ENCODE results near the gene SH3BP4.

SH3BP4 gene

DNA sequence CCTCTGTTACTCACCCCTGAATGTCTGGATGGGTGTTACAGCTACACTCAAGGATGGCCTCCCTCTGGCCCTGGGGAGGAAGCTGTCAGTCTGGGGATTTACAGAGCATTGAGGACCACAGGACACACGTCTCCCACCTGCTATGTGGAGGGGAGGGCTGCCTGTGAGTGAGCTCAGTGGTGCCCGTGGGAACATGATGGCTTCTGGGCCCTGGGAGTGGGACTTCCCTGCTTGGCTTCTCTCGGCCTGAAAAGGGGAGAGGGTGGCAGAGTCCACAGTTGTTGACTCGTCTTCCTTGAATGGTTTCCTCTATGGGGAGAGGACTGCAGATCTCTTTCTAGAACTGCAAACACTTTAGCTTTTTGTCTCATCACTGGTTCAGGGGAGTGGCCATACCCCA lies 79.1 kb downstream of the SH3BP4 start:
- Histone ChIP-seq H3K9me3 (ENCODE audit: low read depth, low read length) (no peaks in the 10 kb centered on the region), H3K27ac (no peak overlapping the region), H3K4me3 (no peak overlapping the region), H3K9ac (ENCODE audit: insufficient read length) (no peak overlapping the region), H3K36me3 (ENCODE audit: insufficient read depth, low read length) (peaks cover 3% of the 10 kb centered on the region; the same call in 1 of the 2 replicates)
- TF ChIP-seq FOXP2 (optimal IDR thresholded peaks at IDR 0.05; ENCODE audit: control extremely low read depth, extremely low read length, insufficient read depth) (no peak), POLR2AphosphoS5 (IDR thresholded peaks at IDR 0.05; ENCODE audit: borderline replicate concordance, low read depth, low read length) (no peak), EZH2 (IDR thresholded peaks at IDR 0.05) (no peak)
- no peak for DNase-seq (ENCODE audit: low read depth, low spot score)

DNA sequence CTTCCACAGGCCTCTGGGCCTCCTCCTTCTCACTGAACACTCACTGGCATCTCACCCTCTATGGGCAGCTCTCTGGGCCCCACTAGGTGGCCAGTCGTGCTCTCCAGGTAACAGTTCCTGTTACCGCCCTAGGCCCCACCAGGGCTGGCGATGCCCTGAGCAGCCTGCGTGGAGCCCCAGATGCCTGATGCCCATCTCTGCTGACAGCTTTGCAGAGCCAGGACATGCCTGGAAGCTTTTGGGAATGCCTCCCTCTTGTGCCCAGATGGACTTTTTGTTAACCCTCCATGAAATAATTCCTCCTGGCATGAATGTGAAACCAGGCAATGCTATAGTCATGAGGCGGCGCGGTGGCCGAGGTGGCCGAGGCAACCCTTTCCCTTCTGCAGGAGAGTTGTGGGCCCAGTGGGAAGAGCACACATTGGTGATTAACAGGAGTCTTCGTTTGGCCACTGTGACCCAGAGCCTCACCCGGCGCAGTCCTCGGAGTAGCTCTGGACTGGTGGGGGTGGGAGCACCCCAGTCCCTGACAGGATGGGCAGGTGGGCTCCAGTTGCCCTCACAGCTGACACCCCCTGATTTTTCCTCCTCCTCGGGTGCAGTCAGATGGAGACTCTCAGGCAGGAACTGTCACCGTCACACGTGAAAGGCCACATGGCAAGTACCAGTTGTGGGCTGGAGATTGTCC lies 80.0 kb downstream of the SH3BP4 start:
- TF ChIP-seq FOXP2 (optimal IDR thresholded peaks at IDR 0.05; ENCODE audit: control extremely low read depth, extremely low read length, insufficient read depth): no peak
- no peak for TF ChIP-seq POLR2AphosphoS5 (IDR thresholded peaks at IDR 0.05; ENCODE audit: borderline replicate concordance, low read depth, low read length)
- no peak for TF ChIP-seq EZH2 (IDR thresholded peaks at IDR 0.05)
- Histone ChIP-seq H3K27ac (no peak overlapping the region), H3K36me3 (ENCODE audit: insufficient read depth, low read length) (peaks cover 5% of the 10 kb centered on the region; the same call in 1 of the 2 replicates), H3K9me3 (ENCODE audit: low read depth, low read length) (no peaks in the 10 kb centered on the region), H3K9ac (ENCODE audit: insufficient read length) (no peak overlapping the region), H3K4me3 (no peak overlapping the region)
- no peak for DNase-seq (ENCODE audit: low read depth, low spot score)

DNA sequence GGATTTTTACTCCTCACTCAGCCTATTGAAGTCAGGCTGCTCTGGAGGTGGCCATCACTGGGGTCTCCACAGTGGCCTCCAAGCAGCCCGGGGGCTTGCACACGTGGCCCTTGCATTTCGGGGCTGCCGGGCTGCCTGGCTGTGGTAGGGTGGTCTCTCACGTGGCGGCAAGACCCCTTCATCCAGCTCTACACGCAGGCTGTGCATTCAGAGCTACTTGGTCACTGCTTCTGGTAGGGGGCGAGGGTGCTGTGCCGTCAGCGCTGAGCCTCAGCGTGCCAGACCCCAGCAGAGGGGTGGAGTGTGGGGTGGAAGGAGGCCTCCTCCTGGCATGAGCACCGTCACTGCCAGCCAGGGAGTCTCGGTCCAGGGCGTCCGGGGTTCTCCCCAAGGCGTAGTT lies 80.6 kb downstream of the SH3BP4 start:
- no peaks in the 10 kb centered on the region for H3K9me3 ChIP-seq (ENCODE audit: low read depth, low read length)
- H3K9ac ChIP-seq (ENCODE audit: insufficient read length): no peak overlapping the region
- no peak for DNase-seq (ENCODE audit: low read depth, low spot score)
- TF ChIP-seq EZH2 (IDR thresholded peaks at IDR 0.05) (no peak), FOXP2 (optimal IDR thresholded peaks at IDR 0.05; ENCODE audit: control extremely low read depth, extremely low read length, insufficient read depth) (no peak), POLR2AphosphoS5 (IDR thresholded peaks at IDR 0.05; ENCODE audit: borderline replicate concordance, low read depth, low read length) (no peak)
- H3K36me3 ChIP-seq (ENCODE audit: insufficient read depth, low read length): peaks cover 9% of the 10 kb centered on the region; the same call in 1 of the 2 replicates
- H3K27ac ChIP-seq: no peak overlapping the region
- no peak overlapping the region for H3K4me3 ChIP-seq

DNA sequence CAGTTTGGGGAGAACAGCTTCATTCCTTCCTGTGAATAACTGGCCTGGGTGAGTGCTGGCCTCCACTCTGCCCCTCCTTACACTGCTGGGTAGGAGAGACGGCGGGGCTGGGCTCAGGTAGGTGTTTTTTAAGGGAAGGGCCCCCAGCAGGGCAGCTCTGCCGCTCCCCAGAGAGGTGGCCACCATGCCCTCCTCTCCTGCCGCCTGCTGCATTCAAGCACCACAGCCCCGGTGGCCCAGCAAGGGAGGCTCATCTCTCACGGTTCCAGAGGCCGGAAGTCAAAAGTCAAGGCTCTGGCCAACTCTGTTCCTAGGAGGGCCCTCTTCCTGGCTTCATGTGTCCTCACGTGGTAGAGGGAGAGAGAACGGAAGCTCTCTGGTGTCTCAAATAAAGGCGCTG lies 81.1 kb downstream of the SH3BP4 start:
- DNase-seq (ENCODE audit: low read depth, low spot score): no peak

DNA sequence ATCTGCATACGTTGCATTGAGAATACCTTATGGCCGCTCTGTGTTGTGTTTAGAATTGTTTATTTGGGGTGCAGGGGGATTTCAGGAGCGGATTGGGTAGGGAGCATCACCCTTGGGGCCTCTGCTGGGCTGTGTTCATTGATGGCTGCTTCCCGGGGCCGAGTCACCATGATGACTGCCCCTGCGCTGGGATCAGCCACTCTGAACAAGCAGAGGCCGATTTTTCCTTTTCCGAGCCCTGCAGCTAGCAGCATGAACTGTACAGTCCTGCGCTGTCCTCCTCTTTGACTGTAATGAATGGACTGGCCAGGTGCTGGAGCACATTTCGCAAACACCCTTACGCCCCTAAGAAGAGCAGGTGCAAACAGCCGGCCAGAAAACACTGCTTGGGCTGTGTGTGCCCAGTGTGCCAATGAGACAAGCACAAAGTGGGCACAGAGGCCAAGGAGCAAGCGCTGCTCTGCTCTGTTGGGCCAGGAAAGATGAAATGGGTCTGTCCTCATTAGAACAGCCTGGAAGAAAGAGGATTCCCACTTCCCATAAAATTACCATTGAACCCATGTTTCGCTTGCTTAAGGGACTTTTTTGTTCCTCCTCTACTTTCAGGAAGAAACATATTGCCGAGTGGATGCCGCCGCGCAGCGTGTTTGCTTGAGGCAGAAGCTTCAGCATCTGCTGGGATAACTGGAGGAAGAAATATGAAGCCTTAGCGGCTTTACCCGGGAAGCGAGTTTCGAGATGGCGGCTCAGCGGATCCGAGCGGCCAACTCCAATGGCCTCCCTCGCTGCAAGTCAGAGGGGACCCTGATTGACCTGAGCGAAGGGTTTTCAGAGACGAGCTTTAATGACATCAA lies 82.7 kb downstream of the SH3BP4 start:
- Histone ChIP-seq H3K9ac (ENCODE audit: insufficient read length) (no peak overlapping the region), H3K9me3 (ENCODE audit: low read depth, low read length) (no peaks in the 10 kb centered on the region), H3K27ac (no peak overlapping the region), H3K36me3 (ENCODE audit: insufficient read depth, low read length) (peaks cover 22% of the 10 kb centered on the region; the same call in 1 of the 2 replicates), H3K4me3 (no peak overlapping the region)
- no peak for DNase-seq (ENCODE audit: low read depth, low spot score)
- no peak for TF ChIP-seq POLR2AphosphoS5 (IDR thresholded peaks at IDR 0.05; ENCODE audit: borderline replicate concordance, low read depth, low read length)
- TF ChIP-seq EZH2 (IDR thresholded peaks at IDR 0.05): no peak
- no peak for TF ChIP-seq FOXP2 (optimal IDR thresholded peaks at IDR 0.05; ENCODE audit: control extremely low read depth, extremely low read length, insufficient read depth)

More for the DNA sequence above, 81.1 kb downstream of the SH3BP4 start:
- Histone ChIP-seq H3K27ac (no peak overlapping the region), H3K36me3 (ENCODE audit: insufficient read depth, low read length) (peaks cover 13% of the 10 kb centered on the region; the same call in 1 of the 2 replicates), H3K9ac (ENCODE audit: insufficient read length) (no peak overlapping the region), H3K4me3 (no peak overlapping the region), H3K9me3 (ENCODE audit: low read depth, low read length) (no peaks in the 10 kb centered on the region)
- TF ChIP-seq EZH2 (IDR thresholded peaks at IDR 0.05) (no peak), POLR2AphosphoS5 (IDR thresholded peaks at IDR 0.05; ENCODE audit: borderline replicate concordance, low read depth, low read length) (no peak), FOXP2 (optimal IDR thresholded peaks at IDR 0.05; ENCODE audit: control extremely low read depth, extremely low read length, insufficient read depth) (no peak)

DNA sequence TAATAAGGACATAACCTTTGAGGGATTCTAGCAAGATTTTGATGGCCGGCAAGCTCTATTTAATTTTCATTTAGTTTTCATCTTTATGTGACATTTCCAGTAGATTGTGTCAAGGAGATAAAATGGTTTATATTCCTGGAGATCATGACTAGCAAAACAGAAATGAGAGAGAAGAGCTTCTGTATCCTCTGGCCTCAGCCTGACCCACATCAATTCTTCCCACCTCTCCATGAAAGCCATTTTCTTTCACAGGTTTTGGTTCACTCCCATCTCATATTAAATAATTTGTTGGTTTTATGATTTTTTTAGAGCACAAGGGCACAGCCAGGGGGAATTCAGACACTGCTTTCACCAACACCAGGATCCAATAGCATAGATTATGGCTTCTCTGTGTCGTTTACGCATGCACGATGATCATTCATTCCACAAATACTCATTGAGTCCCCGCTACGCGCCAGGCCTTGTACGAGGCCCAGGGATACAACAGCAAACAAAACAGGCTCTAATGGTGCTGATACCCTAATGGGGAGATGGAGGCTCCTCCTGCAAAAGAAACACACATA lies 85.9 kb downstream of the SH3BP4 start:
- H3K36me3 ChIP-seq (ENCODE audit: insufficient read depth, low read length): peaks cover 48% of the 10 kb centered on the region
- TF ChIP-seq POLR2AphosphoS5 (IDR thresholded peaks at IDR 0.05; ENCODE audit: borderline replicate concordance, low read depth, low read length) (no peak), FOXP2 (optimal IDR thresholded peaks at IDR 0.05; ENCODE audit: control extremely low read depth, extremely low read length, insufficient read depth) (no peak), EZH2 (IDR thresholded peaks at IDR 0.05) (no peak)
- no peak overlapping the region for H3K9ac ChIP-seq (ENCODE audit: insufficient read length)
- no peaks in the 10 kb centered on the region for H3K9me3 ChIP-seq (ENCODE audit: low read depth, low read length)
- no peak overlapping the region for H3K27ac ChIP-seq
- DNase-seq (ENCODE audit: low read depth, low spot score): no peak
- H3K4me3 ChIP-seq: no peak overlapping the region

DNA sequence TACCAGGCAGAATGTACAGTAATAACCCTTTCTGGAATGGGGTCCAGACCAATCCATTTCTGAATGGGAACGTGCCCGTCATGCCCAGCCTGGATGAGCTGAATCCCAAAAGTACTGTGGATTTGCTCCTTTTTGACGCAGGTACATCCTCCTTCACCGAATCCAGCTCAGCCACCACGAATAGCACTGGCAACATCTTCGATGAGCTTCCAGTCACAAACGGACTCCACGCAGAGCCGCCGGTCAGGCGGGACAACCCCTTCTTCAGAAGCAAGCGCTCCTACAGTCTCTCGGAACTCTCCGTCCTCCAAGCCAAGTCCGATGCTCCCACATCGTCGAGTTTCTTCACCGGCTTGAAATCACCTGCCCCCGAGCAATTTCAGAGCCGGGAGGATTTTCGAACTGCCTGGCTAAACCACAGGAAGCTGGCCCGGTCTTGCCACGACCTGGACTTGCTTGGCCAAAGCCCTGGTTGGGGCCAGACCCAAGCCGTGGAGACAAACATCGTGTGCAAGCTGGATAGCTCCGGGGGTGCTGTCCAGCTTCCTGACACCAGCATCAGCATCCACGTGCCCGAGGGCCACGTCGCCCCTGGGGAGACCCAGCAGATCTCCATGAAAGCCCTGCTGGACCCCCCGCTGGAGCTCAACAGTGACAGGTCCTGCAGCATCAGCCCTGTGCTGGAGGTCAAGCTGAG lies 89.6 kb downstream of the SH3BP4 start:
- Histone ChIP-seq H3K9ac (ENCODE audit: insufficient read length) (no peak overlapping the region), H3K4me3 (no peak overlapping the region), H3K9me3 (ENCODE audit: low read depth, low read length) (no peaks in the 10 kb centered on the region), H3K36me3 (ENCODE audit: insufficient read depth, low read length) (peaks cover 48% of the 10 kb centered on the region), H3K27ac (no peak overlapping the region)
- DNase-seq (ENCODE audit: low read depth, low spot score): no peak
- no peak for TF ChIP-seq FOXP2 (optimal IDR thresholded peaks at IDR 0.05; ENCODE audit: control extremely low read depth, extremely low read length, insufficient read depth)
- no peak for TF ChIP-seq EZH2 (IDR thresholded peaks at IDR 0.05)
- TF ChIP-seq POLR2AphosphoS5 (IDR thresholded peaks at IDR 0.05; ENCODE audit: borderline replicate concordance, low read depth, low read length): no peak
